SK-N-SH treated with all-trans-retinoic acid at 6 μM for 48 hours (cell line): ENCODE measurements around the gene RFNG.

Experiments used
- BACH2 ChIP-seq: fragments of 250-450 bp; sonication (Bioruptor Pico); IDR thresholded peaks from 2 replicates; pipeline ENCODE4 v1.9.0; 2021; ENCODE audit warnings: mild to moderate bottlenecking, borderline replicate concordance
- CSDC2 ChIP-seq: fragments of 250-450 bp; sonication (Bioruptor Pico); IDR thresholded peaks from 2 replicates; pipeline ENCODE4 v1.5.0; 2020; ENCODE audit warnings: mild to moderate bottlenecking, moderate library complexity
- ZFP3 ChIP-seq: fragments of 250-450 bp; sonication (Bioruptor Pico); IDR thresholded peaks from 2 replicates; pipeline ENCODE4 v1.5.0; 2020; ENCODE audit warnings: mild to moderate bottlenecking, moderate library complexity
- TF ChIP-seq, protein P1 (sequence below): fragments of 250-450 bp; sonication (Bioruptor Pico); IDR thresholded peaks from 2 replicates; pipeline ENCODE4 v1.8.0; 2020; ENCODE audit warnings: mild to moderate bottlenecking, moderate library complexity, borderline replicate concordance

DNA sequence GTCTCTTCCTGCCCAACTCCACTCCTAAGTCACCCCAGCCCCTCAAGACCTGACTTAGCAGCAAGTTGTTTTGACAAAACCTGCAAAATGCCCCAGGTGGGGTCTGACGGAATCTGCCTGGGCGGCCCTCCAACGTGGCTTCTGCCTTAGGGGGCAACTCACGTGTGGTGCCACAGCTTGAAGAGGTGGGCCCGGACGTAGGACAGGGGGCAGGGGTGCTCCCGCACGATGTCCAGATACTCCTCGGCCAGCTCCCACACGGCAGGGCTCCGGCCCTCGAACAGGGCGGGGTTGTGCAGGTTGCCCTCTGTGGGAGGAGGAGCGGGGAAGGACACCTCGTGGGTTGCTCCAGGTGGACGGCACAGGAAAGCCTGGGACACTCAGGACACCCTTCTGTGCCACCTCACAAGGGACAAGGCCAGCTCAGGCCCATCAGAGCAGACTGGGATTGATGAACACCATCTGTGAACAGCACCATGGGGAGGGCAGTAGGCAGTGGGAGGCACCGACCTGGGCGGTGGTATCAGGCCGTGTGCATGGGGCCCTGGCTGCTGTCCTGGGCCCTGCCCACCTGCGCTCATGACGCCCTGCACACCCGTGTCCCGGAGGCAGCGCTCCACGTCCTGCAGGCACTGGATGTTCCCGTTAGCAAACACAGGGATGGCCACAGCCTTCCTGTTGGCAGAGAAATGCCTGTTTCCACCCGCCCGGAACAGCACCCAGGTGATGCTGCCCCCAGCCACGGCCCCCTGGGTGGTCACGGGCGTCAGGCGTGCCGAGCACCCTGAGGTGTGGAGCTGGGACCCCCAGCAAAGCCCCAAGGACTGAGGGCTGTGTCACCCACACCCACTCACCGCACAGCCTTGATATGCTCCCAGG is 9.7 kb upstream of the RFNG start:
- TF ChIP-seq ZFP3 (CRISPR knock-in tag) (no peak), CSDC2 (CRISPR knock-in tag) (no peak), BACH2 (CRISPR knock-in tag) (no peak)
- TF ChIP-seq, protein P1, sequence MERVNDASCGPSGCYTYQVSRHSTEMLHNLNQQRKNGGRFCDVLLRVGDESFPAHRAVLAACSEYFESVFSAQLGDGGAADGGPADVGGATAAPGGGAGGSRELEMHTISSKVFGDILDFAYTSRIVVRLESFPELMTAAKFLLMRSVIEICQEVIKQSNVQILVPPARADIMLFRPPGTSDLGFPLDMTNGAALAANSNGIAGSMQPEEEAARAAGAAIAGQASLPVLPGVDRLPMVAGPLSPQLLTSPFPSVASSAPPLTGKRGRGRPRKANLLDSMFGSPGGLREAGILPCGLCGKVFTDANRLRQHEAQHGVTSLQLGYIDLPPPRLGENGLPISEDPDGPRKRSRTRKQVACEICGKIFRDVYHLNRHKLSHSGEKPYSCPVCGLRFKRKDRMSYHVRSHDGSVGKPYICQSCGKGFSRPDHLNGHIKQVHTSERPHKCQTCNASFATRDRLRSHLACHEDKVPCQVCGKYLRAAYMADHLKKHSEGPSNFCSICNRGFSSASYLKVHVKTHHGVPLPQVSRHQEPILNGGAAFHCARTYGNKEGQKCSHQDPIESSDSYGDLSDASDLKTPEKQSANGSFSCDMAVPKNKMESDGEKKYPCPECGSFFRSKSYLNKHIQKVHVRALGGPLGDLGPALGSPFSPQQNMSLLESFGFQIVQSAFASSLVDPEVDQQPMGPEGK (CRISPR knock-in tag) = no peak
